ENCODE measurements around the gene KLHL25.
A peak's percentile ranks its signal among the peaks of the same experiment; 100 is the strongest.
"Not testable (repeated sequence)": the region's sequence is repeated elsewhere in the genome, so short reads cannot be mapped to it uniquely, and the experiment has no call there.

KLHL25 gene

GRCh38 chr15:85804481-85805170 is 9.9 kb upstream of the KLHL25 start:
- DNase-seq: no peak

GRCh38 chr15:85802617-85803016 is 7.9 kb upstream of the KLHL25 start:
- not testable (repeated sequence) for DNase-seq

- no peak for DNase-seq
Observed at GRCh38 chr15:85800478-85801123, 5.9 kb upstream of the KLHL25 start.

GRCh38 chr15:85796371-85796770 is 1.6 kb upstream of the KLHL25 start:
- not testable (repeated sequence) for DNase-seq

GRCh38 chr15:85795337-85796305 is 896 bp upstream of the KLHL25 start:
- no peak for DNase-seq

GRCh38 chr15:85793641-85794597 is 806 bp downstream of the KLHL25 start:
- DNase-seq: peak; percentile 13 to 28

- peak; percentile 37 to 41 for DNase-seq
Observed at GRCh38 chr15:85792912-85793590, 1.7 kb downstream of the KLHL25 start.

- no peak for DNase-seq
Observed at GRCh38 chr15:85792102-85792731, 2.5 kb downstream of the KLHL25 start.

- DNase-seq: no peak
Observed at GRCh38 chr15:85789496-85789875, 5.2 kb downstream of the KLHL25 start.

GRCh38 chr15:85788771-85789495 is 5.8 kb downstream of the KLHL25 start:
- DNase-seq: no peak

GRCh38 chr15:85786781-85787114 is 8.0 kb downstream of the KLHL25 start:
- no peak for DNase-seq

GRCh38 chr15:85785887-85786780 is 8.6 kb downstream of the KLHL25 start:
- DNase-seq: no peak

GRCh38 chr15:85782064-85782463 is 12.7 kb downstream of the KLHL25 start:
- DNase-seq: no peak

GRCh38 chr15:85781099-85781498 is 13.6 kb downstream of the KLHL25 start:
- DNase-seq: no peak

GRCh38 chr15:85780225-85780985 is 14.3 kb downstream of the KLHL25 start:
- no peak for DNase-seq

GRCh38 chr15:85779249-85779648 is 15.5 kb downstream of the KLHL25 start:
- DNase-seq: no peak

- DNase-seq: no peak
Observed at GRCh38 chr15:85778107-85778776, 16.5 kb downstream of the KLHL25 start.

Data from activated CD4-positive, alpha-beta T cell treated with anti-CD3 and anti-CD28 coated beads for 4 hours (primary cell).